ENCODE measurements around the gene AMMECR1L.

GRCh38 chr2:127901339-127902056 is 15.7 kb upstream of the AMMECR1L start:
- TF ChIP-seq, protein P1, sequence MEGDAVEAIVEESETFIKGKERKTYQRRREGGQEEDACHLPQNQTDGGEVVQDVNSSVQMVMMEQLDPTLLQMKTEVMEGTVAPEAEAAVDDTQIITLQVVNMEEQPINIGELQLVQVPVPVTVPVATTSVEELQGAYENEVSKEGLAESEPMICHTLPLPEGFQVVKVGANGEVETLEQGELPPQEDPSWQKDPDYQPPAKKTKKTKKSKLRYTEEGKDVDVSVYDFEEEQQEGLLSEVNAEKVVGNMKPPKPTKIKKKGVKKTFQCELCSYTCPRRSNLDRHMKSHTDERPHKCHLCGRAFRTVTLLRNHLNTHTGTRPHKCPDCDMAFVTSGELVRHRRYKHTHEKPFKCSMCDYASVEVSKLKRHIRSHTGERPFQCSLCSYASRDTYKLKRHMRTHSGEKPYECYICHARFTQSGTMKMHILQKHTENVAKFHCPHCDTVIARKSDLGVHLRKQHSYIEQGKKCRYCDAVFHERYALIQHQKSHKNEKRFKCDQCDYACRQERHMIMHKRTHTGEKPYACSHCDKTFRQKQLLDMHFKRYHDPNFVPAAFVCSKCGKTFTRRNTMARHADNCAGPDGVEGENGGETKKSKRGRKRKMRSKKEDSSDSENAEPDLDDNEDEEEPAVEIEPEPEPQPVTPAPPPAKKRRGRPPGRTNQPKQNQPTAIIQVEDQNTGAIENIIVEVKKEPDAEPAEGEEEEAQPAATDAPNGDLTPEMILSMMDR (conservative IDR thresholded peaks at IDR 0.05; ENCODE audit: low read length), result no peak
- no peak for TF ChIP-seq EZH2phosphoT487 (IDR thresholded peaks at IDR 0.05; ENCODE audit: borderline replicate concordance, low read depth, low read length)
